H1 (cell line): ENCODE data around the gene SPOCK3. TPM values are rescaled to one million over a fixed set of nuclear protein-coding genes. Genes with fewer than 3 reads are reported as not detected.

ENCODE experiments used
- CTCF ChIA-PET: fragments of 300-600 bp; sonication (Branson Sonifier 250); formaldehyde crosslinking; loops from one replicate; lab custom pipeline; 2021; ENCODE audit not compliant: partially characterized antibody; lab: Charles Lee
- POLR2A ChIA-PET: fragments of 300-600 bp; sonication (Branson Sonifier 250); formaldehyde crosslinking; loops from one replicate; lab custom pipeline; 2021; ENCODE audit warnings: inconsistent platforms; ENCODE audit not compliant: partially characterized antibody; lab: Charles Lee
- DNase-seq, 2 experiments: peaks; one replicate each; pipeline versions ENCODE4 v3.0.0 to v3.0.0-alpha.2; 2010 to 2022; ENCODE audit warnings: low spot score in 2 of 2, low read depth in 1 of 2, mixed read lengths in 1 of 2
- FAIRE-seq: peaks from 2 replicates; lab custom pipeline; 2011; peaks lifted over from hg19 to GRCh38; lab: Jason Lieb, UNC
- H2AFZ ChIP-seq: 2 replicates; pipeline ENCODE4 v1.8.1; 2012; ENCODE audit warnings: low read length, inconsistent platforms
- H2AK5ac ChIP-seq: 2 replicates; pipeline ENCODE4 v1.6.1; 2013; ENCODE audit warnings: low read depth, low read length
- H2BK120ac ChIP-seq: replicated peaks from 2 replicates; pipeline ENCODE3; 2013; ENCODE audit warnings: low read depth, low read length, inconsistent platforms
- H2BK12ac ChIP-seq: 2 replicates; pipeline ENCODE4 v1.6.1; 2013; ENCODE audit warnings: low read depth, low read length
- H2BK15ac ChIP-seq: 2 replicates; pipeline ENCODE4 v1.6.1; 2013; ENCODE audit warnings: low read length
- H2BK20ac ChIP-seq: 2 replicates; pipeline ENCODE4 v1.6.1; 2013; ENCODE audit warnings: low read length
- H2BK5ac ChIP-seq: 2 replicates; pipeline ENCODE4 v1.6.1; 2013; ENCODE audit warnings: low read depth, low read length
- H3K14ac ChIP-seq: 2 replicates; pipeline ENCODE4 v1.6.1; 2013; ENCODE audit warnings: inconsistent platforms; ENCODE audit not compliant: insufficient read length
- H3K18ac ChIP-seq: 2 replicates; pipeline ENCODE4 v1.6.1; 2013; ENCODE audit warnings: low read length; ENCODE audit errors: extremely low read depth
- H3K23ac ChIP-seq: 2 replicates; pipeline ENCODE4 v1.6.1; 2013; ENCODE audit warnings: inconsistent platforms; ENCODE audit not compliant: insufficient read length
- H3K23me2 ChIP-seq: 2 replicates; pipeline ENCODE4 v1.6.1; 2013; ENCODE audit warnings: low read depth, low read length
- H3K27ac ChIP-seq: 2 replicates; pipeline ENCODE4 v1.6.1; 2011; ENCODE audit warnings: low read depth, low read length, inconsistent platforms
- H3K27me3 ChIP-seq, 4 experiments: replicated peaks in 1 of 4; 1 replicate in 1 of 4; 2 replicates in 3 of 4; pipeline versions ENCODE4 v1.6.1 to v1.8.1; 2011 to 2013; ENCODE audit warnings: low read length in 3 of 4, mild to moderate bottlenecking in 3 of 4, inconsistent platforms in 2 of 4, mixed read lengths in 2 of 4, moderate library complexity in 1 of 4; ENCODE audit not compliant: control insufficient read depth in 3 of 4, insufficient read depth in 3 of 4; ENCODE audit errors: extremely low read depth in 1 of 4
- H3K36me3 ChIP-seq, 4 experiments: 2 replicates each; pipeline versions ENCODE4 v1.6.1 to v1.8.1; 2011 to 2013; ENCODE audit warnings: mild to moderate bottlenecking in 4 of 4, low read length in 3 of 4, moderate library complexity in 2 of 4, control low read depth in 1 of 4, inconsistent platforms in 1 of 4; ENCODE audit not compliant: insufficient read depth in 4 of 4, control insufficient read depth in 2 of 4
- H3K4ac ChIP-seq: replicated peaks from 2 replicates; pipeline ENCODE3; 2013; ENCODE audit warnings: low read length, low read depth, mixed read lengths, inconsistent platforms; ENCODE audit not compliant: insufficient read length
- H3K4me1 ChIP-seq, 4 experiments: replicated peaks in 1 of 4; 1 replicate in 1 of 4; 2 replicates in 3 of 4; pipeline versions ENCODE4 v1.6.1 to v1.8.1; 2011 to 2013; ENCODE audit warnings: low read length in 3 of 4, inconsistent platforms in 2 of 4, mixed read lengths in 1 of 4; ENCODE audit not compliant: insufficient read depth in 4 of 4, control insufficient read depth in 3 of 4
- H3K4me2 ChIP-seq, 2 experiments: 2 replicates each; pipeline versions ENCODE4 v1.6.1 to v1.8.1; 2011 to 2013; ENCODE audit warnings: low read depth in 2 of 2, low read length in 2 of 2, control low read depth in 1 of 2, inconsistent platforms in 1 of 2, mild to moderate bottlenecking in 1 of 2; ENCODE audit not compliant: insufficient read depth in 1 of 2
- H3K4me3 ChIP-seq, 4 experiments: fragments of 200-600, 300-600 bp in 1 of 4; sonication (generic), shearing (Covaris generic), sonication (Bioruptor Twin) in 1 of 4; 2 replicates each; pipeline versions ENCODE4 v1.5.1 to v1.8.1; 2011 to 2016; ENCODE audit warnings: low read length in 4 of 4, low read depth in 3 of 4, control low read depth in 2 of 4, inconsistent platforms in 2 of 4, mild to moderate bottlenecking in 2 of 4, mixed read lengths in 1 of 4, moderate library complexity in 1 of 4; ENCODE audit not compliant: insufficient read depth in 2 of 4; ENCODE audit errors: extremely low read depth in 1 of 4
- H3K56ac ChIP-seq: replicated peaks from 2 replicates; pipeline ENCODE3; 2013; ENCODE audit warnings: low read depth, mild to moderate bottlenecking, mixed read lengths, low read length, inconsistent platforms; ENCODE audit not compliant: insufficient read length
- H3K79me1 ChIP-seq: 2 replicates; pipeline ENCODE4 v1.6.1; 2013; ENCODE audit warnings: low read depth, low read length, control low read depth
- H3K79me2 ChIP-seq, 2 experiments: 2 replicates each; pipeline versions ENCODE4 v1.6.1 to v1.8.1; 2012 to 2013; ENCODE audit warnings: low read length in 2 of 2, mild to moderate bottlenecking in 2 of 2, inconsistent platforms in 1 of 2; ENCODE audit not compliant: insufficient read depth in 2 of 2, control insufficient read depth in 1 of 2
- H3K9ac ChIP-seq, 4 experiments: replicated peaks in 1 of 4; 1 replicate in 1 of 4; 2 replicates in 3 of 4; pipeline versions ENCODE4 v1.6.1 to v1.8.1; 2011 to 2013; ENCODE audit warnings: low read depth in 3 of 4, low read length in 3 of 4, control low read depth in 2 of 4, mild to moderate bottlenecking in 2 of 4, moderate library complexity in 2 of 4, inconsistent platforms in 1 of 4; ENCODE audit errors: extremely low read depth in 1 of 4
- H3K9me3 ChIP-seq, 2 experiments: 2 replicates each; pipeline versions ENCODE4 v1.6.1 to v1.8.1; 2012 to 2013; ENCODE audit warnings: mild to moderate bottlenecking in 2 of 2, moderate library complexity in 2 of 2, control low read depth in 1 of 2, inconsistent platforms in 1 of 2, low read depth in 1 of 2, low read length in 1 of 2, mixed read lengths in 1 of 2; ENCODE audit not compliant: insufficient read depth in 2 of 2
- H4K20me1 ChIP-seq, 2 experiments: replicated peaks in 1 of 2; 2 replicates each; pipeline versions ENCODE3 to v1.8.1; 2011 to 2013; ENCODE audit warnings: inconsistent platforms in 2 of 2, low read length in 2 of 2, mild to moderate bottlenecking in 1 of 2; ENCODE audit not compliant: insufficient read depth in 2 of 2, control insufficient read depth in 1 of 2
- H4K5ac ChIP-seq: 2 replicates; pipeline ENCODE4 v1.6.1; 2013; ENCODE audit warnings: low read length, low read depth, mixed read lengths, inconsistent platforms; ENCODE audit not compliant: insufficient read length
- H4K8ac ChIP-seq: 2 replicates; pipeline ENCODE4 v1.8.0; 2013; ENCODE audit warnings: mild to moderate bottlenecking, moderate library complexity, low read length, inconsistent platforms; ENCODE audit not compliant: insufficient read depth; ENCODE audit errors: extremely low read depth
- H4K91ac ChIP-seq: replicated peaks from 2 replicates; pipeline ENCODE3; 2013; ENCODE audit warnings: low read length, mixed read lengths, inconsistent platforms; ENCODE audit not compliant: insufficient read length
- BACH1 ChIP-seq: IDR thresholded peaks from 2 replicates; pipeline ENCODE4 v1.6.1; 2012; ENCODE audit warnings: low read length, improper control_type of control experiment
- CREB1 ChIP-seq: IDR thresholded peaks from 2 replicates; pipeline ENCODE4 v1.6.1; 2012; ENCODE audit warnings: inconsistent platforms
- NRF1 ChIP-seq: IDR thresholded peaks from 2 replicates; pipeline ENCODE4 v1.6.1; 2011; ENCODE audit warnings: mild to moderate bottlenecking, low read depth, low read length, improper control_type of control experiment
- POLR2AphosphoS5 ChIP-seq: IDR thresholded peaks from 2 replicates; pipeline ENCODE4 v1.6.1; 2011; ENCODE audit warnings: low read depth, low read length
- RAD21 ChIP-seq, 2 experiments: IDR thresholded peaks in 1 of 2; conservative IDR thresholded peaks in 1 of 2; 2 replicates each; pipeline ENCODE4 v1.6.1; 2011; ENCODE audit warnings: low read depth in 2 of 2, low read length in 2 of 2, improper control_type of control experiment in 1 of 2, inconsistent platforms in 1 of 2, mild to moderate bottlenecking in 1 of 2, moderate library complexity in 1 of 2
- SIN3A ChIP-seq, 2 experiments: IDR thresholded peaks in 1 of 2; conservative IDR thresholded peaks in 1 of 2; 2 replicates each; pipeline ENCODE4 v1.6.1; 2011 to 2012; ENCODE audit warnings: low read length in 2 of 2, improper control_type of control experiment in 1 of 2, low read depth in 1 of 2, mild to moderate bottlenecking in 1 of 2
- WGBS, 2 experiments: shearing (Covaris generic) in 1 of 2; methylation state at CpG; one replicate each; pipeline versions ENCODE4 v1.1.6 to v1.1.7; 2013 to 2015; ENCODE audit warnings: low lambda C conversion rate in 2 of 2, mixed read lengths in 2 of 2, inconsistent platforms in 1 of 2, low coverage in 1 of 2, missing lambda C conversion rate in 1 of 2; ENCODE audit not compliant: insufficient replicate concordance in 2 of 2, insufficient coverage in 1 of 2, insufficient read length in 1 of 2; ENCODE audit errors: extremely low coverage in 1 of 2, missing lambda C conversion rate in 1 of 2; 5-methylcytosine and 5-hydroxymethylcytosine counted together
- polyA plus RNA-seq, 7 experiments: library from polyadenylated mRNA; depleted of rRNA in 3 of 7; stranded (reverse) in 5 of 7; unstranded in 2 of 7; fragments of >200 nt in 5 of 7; fragments of 200-250 nt in 2 of 7; gene quantifications; 1 replicate in 5 of 7; 2 replicates in 1 of 7; 4 replicates in 1 of 7; pipeline versions ENCODE4 v1.2.1 to v1.2.3, GENCODE V29; 2011 to 2013; ENCODE audit warnings: missing spikeins in 2 of 7, mixed read lengths in 2 of 7
- total RNA-seq: library from RNA; stranded (reverse); fragmentation: NEBNext Ultra II Directional; extraction: Animal tissue kit (Norgen Biotek cat#: 25700); gene quantifications from 2 replicates; pipeline ENCODE4 v1.2.1, GENCODE V29; 2021
- TF ChIP-seq, protein P1 (sequence below): IDR thresholded peaks from 2 replicates; pipeline ENCODE4 v1.6.1; 2011; ENCODE audit warnings: low read length, improper control_type of control experiment

SPOCK3 gene
- total and polyA plus RNA-seq, 2 of the 8 experiments (the other 6 are each of a cell fraction or from before 2014, with no cell fraction given) = 0.14 to 0.60 TPM

DNA sequence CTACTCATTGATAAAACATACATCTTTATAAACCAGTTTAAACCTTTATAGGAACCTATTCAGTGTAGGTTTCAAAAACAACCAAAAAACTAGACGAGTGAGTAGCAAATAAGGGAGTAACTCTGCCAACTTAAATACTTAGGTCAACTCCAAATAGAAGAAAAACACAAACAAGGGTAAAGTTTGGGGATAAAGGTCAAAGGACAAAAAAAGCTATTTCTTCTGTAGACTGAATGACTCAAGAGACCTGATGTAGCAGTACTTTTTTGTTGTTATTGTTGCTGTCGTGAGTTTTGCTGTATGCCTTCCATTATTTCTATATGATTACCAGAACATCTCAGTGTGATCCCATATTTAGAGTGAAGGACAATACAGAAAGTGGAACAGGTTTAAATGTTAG is 199.3 kb downstream of the SPOCK3 start:
- Histone ChIP-seq H3K9ac (no peak overlapping the region), H2AK5ac (no peak overlapping the region), H2BK12ac (no peak overlapping the region), H4K91ac (no peak overlapping the region), H3K14ac (no peak overlapping the region), H3K27me3 (no peaks in the 10 kb centered on the region), H2BK5ac (no peak overlapping the region), H3K4me1 (no peaks in the 10 kb centered on the region), H4K5ac (no peak overlapping the region), H2BK20ac (no peak overlapping the region), H2BK120ac (no peak overlapping the region), H3K36me3 (no peaks in the 10 kb centered on the region), H3K18ac (no peak overlapping the region), H3K56ac (no peak overlapping the region), H3K9me3 (no peaks in the 10 kb centered on the region), H3K79me1 (no peaks in the 10 kb centered on the region), H4K8ac (no peak overlapping the region), H3K4me2 (no peak overlapping the region), H3K23ac (no peak overlapping the region), H3K4me3 (no peak overlapping the region), H3K23me2 (no peaks in the 10 kb centered on the region), H2BK15ac (no peak overlapping the region), H3K4ac (no peak overlapping the region), H2AFZ (no peak overlapping the region), H3K79me2 (no peaks in the 10 kb centered on the region), H3K27ac (no peak overlapping the region), H4K20me1 (no peaks in the 10 kb centered on the region)
- DNase-seq (no peak), FAIRE-seq (no peak)
- 69% methylated on average over 2 of the region's 2 CpGs; no CpG with 5 or more reads in 1 of the 2 experiments for WGBS, 2 experiments
- TF ChIP-seq RAD21 (IDR thresholded peaks at IDR 0.05 in 1 of 2, conservative IDR thresholded peaks at IDR 0.05 in 1 of 2; ENCODE audit: low read depth in 2 of 2, low read length in 2 of 2) = no peak
- TF ChIP-seq SIN3A (conservative IDR thresholded peaks at IDR 0.05 in 1 of 2, IDR thresholded peaks at IDR 0.05 in 1 of 2; ENCODE audit: low read depth in 1 of 2, low read length in 2 of 2) = no peak
- TF ChIP-seq BACH1 = no peak
- TF ChIP-seq CREB1 = no peak
- TF ChIP-seq, protein P1, sequence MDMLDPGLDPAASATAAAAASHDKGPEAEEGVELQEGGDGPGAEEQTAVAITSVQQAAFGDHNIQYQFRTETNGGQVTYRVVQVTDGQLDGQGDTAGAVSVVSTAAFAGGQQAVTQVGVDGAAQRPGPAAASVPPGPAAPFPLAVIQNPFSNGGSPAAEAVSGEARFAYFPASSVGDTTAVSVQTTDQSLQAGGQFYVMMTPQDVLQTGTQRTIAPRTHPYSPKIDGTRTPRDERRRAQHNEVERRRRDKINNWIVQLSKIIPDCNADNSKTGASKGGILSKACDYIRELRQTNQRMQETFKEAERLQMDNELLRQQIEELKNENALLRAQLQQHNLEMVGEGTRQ = no peak
- no peak for TF ChIP-seq POLR2AphosphoS5
- TF ChIP-seq NRF1 = no peak
- ChIA-PET POLR2A (no interaction called here), CTCF (interaction anchor here (3.4 kb wide), 1 partner anchor 12 kb away, joined by 15 read pairs; no protein-coding TSS in a partner anchor)
